ENCODE data around the gene C1orf198. TPM values are rescaled to one million over a fixed set of nuclear protein-coding genes. Genes with fewer than 3 reads are reported as not detected.

The C1orf198 gene
- polyA plus RNA-seq, 1 experiment: 52.7 TPM

GRCh38 chr1:230824551-230824918 lies 43.8 kb downstream of the C1orf198 start:
- POLR2A ChIA-PET: no interaction called here
- Histone ChIP-seq H3K9me3 (ENCODE audit: control insufficient read depth, insufficient read depth, low read length) (no peaks in the 10 kb centered on the region), H3K27ac (ENCODE audit: low read depth, low read length) (peak overlapping the region; percentile 73), H3K4me3 (ENCODE audit: low read depth, low read length) (no peak overlapping the region), H3K27me3 (ENCODE audit: control insufficient read depth, insufficient read depth, low read length) (peaks cover 7% of the 10 kb centered on the region)
- TF ChIP-seq, protein P1, sequence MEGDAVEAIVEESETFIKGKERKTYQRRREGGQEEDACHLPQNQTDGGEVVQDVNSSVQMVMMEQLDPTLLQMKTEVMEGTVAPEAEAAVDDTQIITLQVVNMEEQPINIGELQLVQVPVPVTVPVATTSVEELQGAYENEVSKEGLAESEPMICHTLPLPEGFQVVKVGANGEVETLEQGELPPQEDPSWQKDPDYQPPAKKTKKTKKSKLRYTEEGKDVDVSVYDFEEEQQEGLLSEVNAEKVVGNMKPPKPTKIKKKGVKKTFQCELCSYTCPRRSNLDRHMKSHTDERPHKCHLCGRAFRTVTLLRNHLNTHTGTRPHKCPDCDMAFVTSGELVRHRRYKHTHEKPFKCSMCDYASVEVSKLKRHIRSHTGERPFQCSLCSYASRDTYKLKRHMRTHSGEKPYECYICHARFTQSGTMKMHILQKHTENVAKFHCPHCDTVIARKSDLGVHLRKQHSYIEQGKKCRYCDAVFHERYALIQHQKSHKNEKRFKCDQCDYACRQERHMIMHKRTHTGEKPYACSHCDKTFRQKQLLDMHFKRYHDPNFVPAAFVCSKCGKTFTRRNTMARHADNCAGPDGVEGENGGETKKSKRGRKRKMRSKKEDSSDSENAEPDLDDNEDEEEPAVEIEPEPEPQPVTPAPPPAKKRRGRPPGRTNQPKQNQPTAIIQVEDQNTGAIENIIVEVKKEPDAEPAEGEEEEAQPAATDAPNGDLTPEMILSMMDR (IDR thresholded peaks at IDR 0.05; ENCODE audit: low read depth, low read length): no peak
- no peak for DNase-seq (ENCODE audit: low read depth, low spot score)
- CTCF ChIA-PET: no interaction called here

GRCh38 chr1:230823931-230824381 lies 44.4 kb downstream of the C1orf198 start:
- H3K27me3 ChIP-seq (ENCODE audit: control insufficient read depth, insufficient read depth, low read length): peaks cover 7% of the 10 kb centered on the region
- H3K9me3 ChIP-seq (ENCODE audit: control insufficient read depth, insufficient read depth, low read length): no peaks in the 10 kb centered on the region
- TF ChIP-seq, protein P1 (IDR thresholded peaks at IDR 0.05; ENCODE audit: low read depth, low read length): no peak
- DNase-seq (ENCODE audit: low read depth, low spot score): no peak
- H3K4me3 ChIP-seq (ENCODE audit: low read depth, low read length): no peak overlapping the region
- ChIA-PET POLR2A (interaction anchor here (0.6 kb wide), 1 partner anchor 1834 kb away, joined by 6 read pairs; no protein-coding TSS in a partner anchor), CTCF (no interaction called here)
- no peak overlapping the region for H3K27ac ChIP-seq (ENCODE audit: low read depth, low read length)

GRCh38 chr1:230823426-230823825 lies 44.9 kb downstream of the C1orf198 start:
- DNase-seq (ENCODE audit: low read depth, low spot score): no peak
- Histone ChIP-seq H3K4me3 (ENCODE audit: low read depth, low read length) (no peak overlapping the region), H3K27me3 (ENCODE audit: control insufficient read depth, insufficient read depth, low read length) (peaks cover 7% of the 10 kb centered on the region), H3K27ac (ENCODE audit: low read depth, low read length) (no peak overlapping the region), H3K9me3 (ENCODE audit: control insufficient read depth, insufficient read depth, low read length) (no peaks in the 10 kb centered on the region)
- ChIA-PET POLR2A (interaction anchor here (0.6 kb wide), 1 partner anchor 1833 kb away, joined by 6 read pairs; no protein-coding TSS in a partner anchor), CTCF (interaction anchor here (1.0 kb wide), 1 partner anchor 25 kb away, joined by 4 read pairs; no protein-coding TSS in a partner anchor)
- TF ChIP-seq, protein P1 (IDR thresholded peaks at IDR 0.05; ENCODE audit: low read depth, low read length): no peak

DNA sequence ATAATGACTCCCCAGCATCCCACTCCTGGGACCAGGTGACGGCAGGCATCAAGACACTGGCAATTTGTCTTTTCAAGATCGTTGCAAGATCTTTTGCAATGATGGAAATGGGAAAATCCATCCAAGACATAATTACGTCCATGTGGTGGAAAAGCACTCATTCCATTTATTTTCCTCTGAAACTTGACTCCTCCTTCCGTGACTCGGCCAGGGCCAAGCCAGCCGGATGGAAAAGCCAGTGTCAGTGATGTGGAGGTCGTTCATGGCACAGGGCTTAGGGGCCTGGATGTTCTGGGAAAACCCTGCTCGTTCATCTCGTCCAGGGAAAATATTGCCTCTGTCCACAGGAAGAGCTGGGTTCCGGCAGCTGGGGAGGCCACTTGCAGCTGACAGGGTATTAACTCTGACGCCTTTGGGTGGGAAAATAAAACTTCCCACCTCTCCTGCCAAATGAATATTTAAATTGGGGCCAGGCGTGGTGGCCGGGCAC lies 46.2 kb downstream of the C1orf198 start:
- ChIA-PET CTCF (no interaction called here), POLR2A (no interaction called here)
- H3K27me3 ChIP-seq (ENCODE audit: control insufficient read depth, insufficient read depth, low read length): peaks cover 7% of the 10 kb centered on the region
- no peaks in the 10 kb centered on the region for H3K9me3 ChIP-seq (ENCODE audit: control insufficient read depth, insufficient read depth, low read length)
- TF ChIP-seq, protein P1 (IDR thresholded peaks at IDR 0.05; ENCODE audit: low read depth, low read length): no peak
- DNase-seq (ENCODE audit: low read depth, low spot score): no peak
- H3K27ac ChIP-seq (ENCODE audit: low read depth, low read length): no peak overlapping the region
- no peak overlapping the region for H3K4me3 ChIP-seq (ENCODE audit: low read depth, low read length)

GRCh38 chr1:230821346-230821745 lies 47.0 kb downstream of the C1orf198 start:
- Histone ChIP-seq H3K27me3 (ENCODE audit: control insufficient read depth, insufficient read depth, low read length) (peaks cover 7% of the 10 kb centered on the region), H3K4me3 (ENCODE audit: low read depth, low read length) (no peak overlapping the region), H3K9me3 (ENCODE audit: control insufficient read depth, insufficient read depth, low read length) (no peaks in the 10 kb centered on the region), H3K27ac (ENCODE audit: low read depth, low read length) (no peak overlapping the region)
- TF ChIP-seq, protein P1 (IDR thresholded peaks at IDR 0.05; ENCODE audit: low read depth, low read length): no peak
- ChIA-PET CTCF (no interaction called here), POLR2A (interaction anchor here (0.7 kb wide), 1 partner anchor 177 kb away, joined by 3 read pairs; no protein-coding TSS in a partner anchor)
- no peak for DNase-seq (ENCODE audit: low read depth, low spot score)
